MM.1S (cell line): ENCODE results near the gene KCNQ4.

Experiments used
- DNase-seq: peaks from one replicate; pipeline ENCODE4 v3.0.0-alpha.2; 2015
- H2AFZ ChIP-seq: fragments of 300-600 bp; sonication (generic); 2 replicates; pipeline ENCODE4 v1.6.0; 2016; ENCODE audit warnings: antibody characterized with exemption, low read length
- H3F3A ChIP-seq: fragments of 300-600 bp; sonication (generic); 2 replicates; pipeline ENCODE4 v1.6.1; 2016; ENCODE audit warnings: mild to moderate bottlenecking, antibody characterized with exemption, low read length, moderate library complexity, mixed read lengths; ENCODE audit not compliant: insufficient read depth
- H3K27ac ChIP-seq: fragments of 300-600 bp; sonication (generic); 2 replicates; pipeline ENCODE4 v1.5.1; 2016; ENCODE audit warnings: mild to moderate bottlenecking, low read length
- H3K27me3 ChIP-seq: fragments of 300-600 bp; sonication (generic); replicated peaks from 2 replicates; pipeline ENCODE4 v1.6.0; 2016; ENCODE audit warnings: low read length; ENCODE audit not compliant: insufficient read depth
- H3K36me3 ChIP-seq: fragments of 300-600 bp; sonication (generic); replicated peaks from 2 replicates; pipeline ENCODE4 v1.6.1; 2016; ENCODE audit warnings: mild to moderate bottlenecking, low read length, mixed read lengths; ENCODE audit not compliant: insufficient read depth
- H3K4me1 ChIP-seq: fragments of 300-600 bp; sonication (generic); 2 replicates; pipeline ENCODE4 v1.6.1; 2016; ENCODE audit warnings: low read length, mixed read lengths
- H3K4me2 ChIP-seq: fragments of 300-600 bp; sonication (generic); 2 replicates; pipeline ENCODE4 v1.6.0; 2016; ENCODE audit warnings: low read depth, low read length
- H3K4me3 ChIP-seq: fragments of 300-600 bp; sonication (generic); 2 replicates; pipeline ENCODE4 v1.5.1; 2016; ENCODE audit warnings: low read length, mixed read lengths
- H3K79me2 ChIP-seq: fragments of 300-600 bp; sonication (generic); 2 replicates; pipeline ENCODE4 v1.6.1; 2016; ENCODE audit warnings: mixed run types, low read length, mixed read lengths
- H3K9ac ChIP-seq: fragments of 300-600 bp; sonication (generic); 2 replicates; pipeline ENCODE4 v1.6.1; 2016; ENCODE audit warnings: low read length, mixed read lengths
- H3K9me2 ChIP-seq: fragments of 300-600 bp; sonication (generic); replicated peaks from 2 replicates; pipeline ENCODE4 v1.6.1; 2016; ENCODE audit warnings: mild to moderate bottlenecking, low read length, mixed read lengths; ENCODE audit not compliant: insufficient read depth
- H3K9me3 ChIP-seq: fragments of 300-600 bp; sonication (generic); replicated peaks from 2 replicates; pipeline ENCODE4 v1.6.1; 2016; ENCODE audit warnings: mild to moderate bottlenecking, low read length, mixed read lengths; ENCODE audit not compliant: insufficient read depth
- H4K20me1 ChIP-seq: fragments of 300-600 bp; sonication (generic); 2 replicates; pipeline ENCODE4 v1.6.1; 2016; ENCODE audit warnings: mild to moderate bottlenecking, low read length, moderate library complexity, mixed read lengths; ENCODE audit not compliant: insufficient read depth
- CTCF ChIP-seq: fragments of 300-600 bp; sonication (generic); IDR thresholded peaks from 2 replicates; pipeline ENCODE4 v1.5.1; 2016; ENCODE audit warnings: antibody characterized with exemption, low read length, mixed read lengths
- EZH2 ChIP-seq: fragments of 300-600 bp; sonication (generic); optimal IDR thresholded peaks from 2 replicates; pipeline ENCODE3; 2017; ENCODE audit warnings: low read depth, mild to moderate bottlenecking, antibody characterized with exemption, low read length, mixed read lengths
- EZH2phosphoT487 ChIP-seq: fragments of 300-600 bp; sonication (generic); IDR thresholded peaks from 2 replicates; pipeline ENCODE4 v1.6.1; 2018; ENCODE audit warnings: antibody characterized with exemption, low read length

KCNQ4 gene

GRCh38 chr1:40849801-40850592 lies 66.4 kb downstream of the KCNQ4 start:
- Histone ChIP-seq H3K36me3 (no peaks in the 10 kb centered on the region), H3K4me2 (peak overlapping the region; percentile 25; the same call in 1 of the 2 replicates)

GRCh38 chr1:40851643-40852042 lies 68.1 kb downstream of the KCNQ4 start:
- H3K27ac ChIP-seq, result no peak overlapping the region
- no peaks in the 10 kb centered on the region for H3F3A ChIP-seq
- H3K79me2 ChIP-seq, result no peaks in the 10 kb centered on the region
- no peak overlapping the region for H3K4me3 ChIP-seq
- H2AFZ ChIP-seq, result no peak overlapping the region
- H3K27me3 ChIP-seq, result no peaks in the 10 kb centered on the region
- no peak overlapping the region for H3K9ac ChIP-seq
- no peaks in the 10 kb centered on the region for H4K20me1 ChIP-seq
- no peak for DNase-seq
- H3K4me1 ChIP-seq, result no peaks in the 10 kb centered on the region
- no peak for TF ChIP-seq CTCF
- TF ChIP-seq EZH2phosphoT487, result no peak
- TF ChIP-seq EZH2, result no peak
- H3K9me3 ChIP-seq, result no peaks in the 10 kb centered on the region
- H3K36me3 ChIP-seq, result no peaks in the 10 kb centered on the region
- no peak overlapping the region for H3K4me2 ChIP-seq
- no peaks in the 10 kb centered on the region for H3K9me2 ChIP-seq

More at GRCh38 chr1:40849801-40850592, 66.4 kb downstream of the KCNQ4 start:
- Histone ChIP-seq H4K20me1 (no peaks in the 10 kb centered on the region), H3K9me3 (no peaks in the 10 kb centered on the region), H3F3A (no peaks in the 10 kb centered on the region), H3K9ac (no peak overlapping the region), H2AFZ (peak overlapping the region; percentile 68), H3K27ac (no peak overlapping the region), H3K9me2 (no peaks in the 10 kb centered on the region), H3K79me2 (no peaks in the 10 kb centered on the region), H3K4me1 (no peaks in the 10 kb centered on the region), H3K4me3 (no peak overlapping the region), H3K27me3 (no peaks in the 10 kb centered on the region)
- TF ChIP-seq CTCF, result peak; percentile 88
- no peak for TF ChIP-seq EZH2phosphoT487
- no peak for TF ChIP-seq EZH2
- DNase-seq, result peak; percentile 68

GRCh38 chr1:40853113-40853884 lies 69.7 kb downstream of the KCNQ4 start:
- Histone ChIP-seq H2AFZ (no peak overlapping the region), H3K9me3 (no peaks in the 10 kb centered on the region), H3K4me3 (no peak overlapping the region), H3K27me3 (no peaks in the 10 kb centered on the region), H3K27ac (no peak overlapping the region), H3K4me1 (no peaks in the 10 kb centered on the region), H3K9ac (no peak overlapping the region), H3K9me2 (no peaks in the 10 kb centered on the region), H3K79me2 (no peaks in the 10 kb centered on the region), H3F3A (no peaks in the 10 kb centered on the region), H3K4me2 (no peak overlapping the region), H4K20me1 (no peaks in the 10 kb centered on the region), H3K36me3 (no peaks in the 10 kb centered on the region)
- no peak for DNase-seq
- TF ChIP-seq EZH2 (no peak), CTCF (no peak), EZH2phosphoT487 (no peak)
